ENCODE data around the gene STK33.

The STK33 gene

GRCh38 chr11:8357505-8357888 is 236.5 kb downstream of the STK33 start:
- peaks cover 0 to 6% (median 3%) of the 10 kb centered on the region in 4 donors for H3K4me1 ChIP-seq
- peaks cover 0 to 32% of the 10 kb centered on the region in 2 donors for H3K27me3 ChIP-seq
- DNase-seq = no peak
- no peak for TF ChIP-seq CTCF (IDR thresholded peaks at IDR 0.05)
- H3K27ac ChIP-seq = no peak overlapping the region
- H3K4me3 ChIP-seq = no peak overlapping the region
- intact Hi-C loops (cut with DNase I; ENCODE audit: low total_unique reads) = no loop called here
- no peaks in the 10 kb centered on the region for H3K36me3 ChIP-seq
- no peaks in the 10 kb centered on the region for H3K9me3 ChIP-seq

GRCh38 chr11:8356721-8357504 is 237.1 kb downstream of the STK33 start:
- Histone ChIP-seq H3K4me3 (no peak overlapping the region), H3K27me3 (peaks cover 0 to 33% of the 10 kb centered on the region in 2 donors), H3K27ac (no peak overlapping the region), H3K36me3 (no peaks in the 10 kb centered on the region), H3K4me1 (peaks cover 0 to 6% (median 3%) of the 10 kb centered on the region in 4 donors), H3K9me3 (no peaks in the 10 kb centered on the region)
- intact Hi-C loops (cut with DNase I; ENCODE audit: low total_unique reads) = no loop called here
- no peak for TF ChIP-seq CTCF (IDR thresholded peaks at IDR 0.05)
- no peak for DNase-seq

GRCh38 chr11:8356216-8356615 is 237.8 kb downstream of the STK33 start:
- DNase-seq = no peak
- no peaks in the 10 kb centered on the region for H3K36me3 ChIP-seq
- no peak for TF ChIP-seq CTCF (IDR thresholded peaks at IDR 0.05)
- peaks cover 0 to 38% of the 10 kb centered on the region in 2 donors for H3K27me3 ChIP-seq
- no peak overlapping the region for H3K4me3 ChIP-seq
- H3K4me1 ChIP-seq = peaks cover 0 to 6% (median 3%) of the 10 kb centered on the region in 4 donors
- no peak overlapping the region for H3K27ac ChIP-seq
- H3K9me3 ChIP-seq = no peaks in the 10 kb centered on the region
- intact Hi-C loops (cut with DNase I; ENCODE audit: low total_unique reads) = no loop called here

GRCh38 chr11:8355416-8355742 is 238.6 kb downstream of the STK33 start:
- Histone ChIP-seq H3K4me1 (peaks cover 0 to 6% (median 3%) of the 10 kb centered on the region in 4 donors), H3K9me3 (no peaks in the 10 kb centered on the region), H3K4me3 (no peak overlapping the region), H3K27me3 (peaks cover 0 to 38% of the 10 kb centered on the region in 2 donors), H3K36me3 (no peaks in the 10 kb centered on the region), H3K27ac (no peak overlapping the region)
- DNase-seq = no peak
- intact Hi-C loops (cut with DNase I; ENCODE audit: low total_unique reads) = no loop called here
- TF ChIP-seq CTCF (IDR thresholded peaks at IDR 0.05) = no peak

- intact Hi-C loops (cut with DNase I; ENCODE audit: low total_unique reads) = no loop called here
- no peaks in the 10 kb centered on the region for H3K36me3 ChIP-seq
- H3K27ac ChIP-seq = no peak overlapping the region
- no peak for DNase-seq
- H3K4me3 ChIP-seq = no peak overlapping the region
- no peaks in the 10 kb centered on the region for H3K9me3 ChIP-seq
- H3K27me3 ChIP-seq = peaks cover 0 to 38% of the 10 kb centered on the region in 2 donors
- no peak for TF ChIP-seq CTCF (IDR thresholded peaks at IDR 0.05)
- peaks cover 0 to 6% (median 3%) of the 10 kb centered on the region in 4 donors for H3K4me1 ChIP-seq
Observed at GRCh38 chr11:8354622-8355415, 239.2 kb downstream of the STK33 start.

Measured in tibial artery (tissue), 4 donors.